Adrenal gland (tissue), 12 donors: ENCODE data around the gene CTCF. TPM values are rescaled to one million over a fixed set of nuclear protein-coding genes. Genes with fewer than 3 reads are reported as not detected.

Source experiments
- DNase-seq, 7 donors: peaks; one replicate each; pipeline ENCODE4 v3.0.0-alpha.2; 2019 to 2020
- H3K27ac ChIP-seq, 5 donors: fragments of 200-600 bp; sonication (generic) in 4 of 5; 1 replicate in 3 of 5; 2 replicates in 2 of 5; pipeline versions ENCODE4 v1.5.1 to v1.8.0; 2016 to 2020; ENCODE audit warnings: mild to moderate bottlenecking in 1 of 5
- H3K27me3 ChIP-seq: fragments of 200-600 bp; 2 replicates; pipeline ENCODE4 v1.8.0; 2021
- H3K36me3 ChIP-seq, 2 donors: fragments of 200-600 bp; replicated peaks in 1 of 2; 1 replicate in 1 of 2; 2 replicates in 1 of 2; pipeline versions ENCODE4 v1.5.1 to v1.8.0; 2018 to 2022
- H3K4me1 ChIP-seq, 2 donors: fragments of 200-600 bp; replicated peaks in 1 of 2; 1 replicate in 1 of 2; 2 replicates in 1 of 2; pipeline versions ENCODE4 v1.5.1 to v1.8.0; 2018 to 2021
- H3K4me3 ChIP-seq, 4 donors: fragments of 200-600 bp; sonication (generic) in 3 of 4; one replicate each; pipeline ENCODE4 v1.5.1; 2016 to 2018
- H3K9me3 ChIP-seq, 3 donors: fragments of 200-600 bp; sonication (generic) in 1 of 3; replicated peaks in 1 of 3; 1 replicate in 2 of 3; 2 replicates in 1 of 3; pipeline versions ENCODE4 v1.5.1 to v1.8.0; 2016 to 2021
- CTCF ChIP-seq, 6 experiments: fragments of 450-650 bp in 4 of 6; fragments of 200-600 bp in 2 of 6; sonication (generic) in 1 of 6; IDR thresholded peaks; 1 replicate in 5 of 6; 2 replicates in 1 of 6; pipeline versions ENCODE4 v1.5.1 to v1.8.0; 2016 to 2021; ENCODE audit warnings: antibody characterized with exemption in 6 of 6, mild to moderate bottlenecking in 2 of 6, moderate library complexity in 1 of 6
- POLR2A ChIP-seq, 2 donors: fragments of 450-650 bp; IDR thresholded peaks; one replicate each; pipeline ENCODE4 v1.6.1; 2017; ENCODE audit warnings: antibody characterized with exemption in 2 of 2, mild to moderate bottlenecking in 2 of 2, moderate library complexity in 1 of 2
- WGBS, 4 donors: extraction: QIAGEN DNeasy Blood & Tissue Kit in 2 of 4; methylation state at CpG; one replicate each; pipeline versions ENCODE4 v1.1.5 to v1.1.7; 2013 to 2017; 5-methylcytosine and 5-hydroxymethylcytosine counted together
- intact Hi-C, 2 donors: fragments of 100-400 bp; cut with DNase I; formaldehyde crosslinking; loops; one replicate each; pipeline versions ENCODE4 v1.14.1 to v1.15.0; 2022 to 2023
- polyA plus RNA-seq, 3 donors: library from polyadenylated mRNA; stranded (reverse); fragments of 200-250 nt in 2 of 3; fragments of 350-450 nt in 1 of 3; fragmentation: Illumina TruSeq in 1 of 3; extraction: RNeasy Lipid Tissue Mini Kit (QIAGEN cat#74804) in 1 of 3; gene quantifications; one replicate each; pipeline ENCODE4 v1.2.3, GENCODE V29; 2013 to 2014
- total RNA-seq, 9 donors: library from RNA; depleted of rRNA in 4 of 9; stranded (reverse); fragments of >200 nt in 4 of 9; fragments of 120-200 nt in 1 of 9; fragmentation: NEBNext Ultra II Directional in 1 of 9; extraction: Animal tissue kit (Norgen Biotek cat#: 25700) in 1 of 9; gene quantifications; one replicate each; pipeline versions ENCODE4 v1.1.0 to v1.2.4, GENCODE V29; 2013 to 2023
- donor health status: healthy with polysubstance abuse.
- donor health status: Bipolar disorder and iron deficiency.
- donor health status: DM: yes; HTN: yes; CAD: no.
- donor health status: DM: no; HTN: no; CAD: no.
- donor health status: DM: no; HTN: no; CAD: no.
- donor health status: DM: yes; HTN: yes; CAD: no.

The CTCF gene
- total and polyA plus RNA-seq, 12 donors = 18.4 to 53.5 (median 29.9) TPM

DNA sequence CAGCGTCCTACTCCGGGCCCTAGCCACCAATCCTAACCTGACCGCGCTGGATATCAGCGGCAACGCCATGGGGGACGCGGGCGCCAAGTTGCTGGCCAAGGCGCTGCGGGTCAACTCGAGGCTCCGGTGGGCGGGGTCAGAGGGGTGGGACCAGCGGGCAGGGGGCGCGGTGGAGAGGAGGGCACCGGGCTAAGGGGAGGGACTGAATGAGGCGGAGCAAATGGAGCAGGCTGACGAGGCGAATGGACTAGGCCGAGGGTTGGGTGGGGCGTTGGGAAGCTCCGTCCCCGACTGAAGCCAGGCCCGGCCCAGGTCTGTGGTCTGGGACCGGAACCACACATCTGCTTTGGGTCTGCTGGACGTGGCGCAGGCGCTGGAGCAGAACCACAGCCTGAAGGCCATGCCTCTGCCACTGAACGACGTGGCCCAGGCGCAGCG is 87.2 kb downstream of the CTCF start:
- 13 to 45% (median 25%) methylated on average over 14 to 34 of the region's 34 CpGs for WGBS, 4 donors

DNA sequence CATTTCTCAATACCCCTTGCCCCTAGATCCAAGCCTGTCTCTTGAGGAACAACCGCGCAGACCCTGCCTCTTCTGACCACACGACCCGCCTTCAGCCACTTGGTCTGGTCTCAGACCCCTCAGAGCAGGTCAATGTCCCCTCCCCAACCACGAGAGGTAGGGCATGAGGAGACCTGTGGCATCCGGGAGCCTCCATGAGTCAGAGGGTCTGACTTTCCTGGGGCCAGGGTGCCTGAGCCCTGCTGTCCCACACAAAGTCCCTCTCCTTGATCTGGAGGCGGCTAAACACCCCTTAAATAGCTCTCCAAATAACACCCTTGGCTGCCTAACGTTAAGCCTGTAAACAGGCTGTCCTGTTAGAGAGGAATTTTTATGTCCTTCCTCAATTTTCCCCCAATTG is 87.7 kb downstream of the CTCF start:
- TF ChIP-seq POLR2A (IDR thresholded peaks at IDR 0.05) = no peak
- no peak for TF ChIP-seq CTCF (IDR thresholded peaks at IDR 0.05)
- H3K4me1 ChIP-seq = peaks cover 6 to 8% of the 10 kb centered on the region in 2 donors
- whole genome bisulfite sequencing, 4 donors = 63 to 74% (median 69%) methylated on average over 7 to 8 of the region's 8 CpGs
- H3K9me3 ChIP-seq = no peaks in the 10 kb centered on the region
- intact Hi-C loops = no loop called here
- DNase-seq = no peak
- H3K27me3 ChIP-seq = peaks cover 36% of the 10 kb centered on the region
- no peak overlapping the region for H3K27ac ChIP-seq
- H3K36me3 ChIP-seq = no peaks in the 10 kb centered on the region
- H3K4me3 ChIP-seq = no peak overlapping the region

More for the DNA sequence above, 87.2 kb downstream of the CTCF start:
- TF ChIP-seq CTCF (IDR thresholded peaks at IDR 0.05) (no peak), POLR2A (IDR thresholded peaks at IDR 0.05) (no peak)
- intact Hi-C loops = loop anchor here in 1 of 2 donors (5.0 kb wide), 1 partner anchor 102 kb away; no protein-coding TSS in a partner anchor
- peak in 2 of 7 donors; percentile 40 to 52 for DNase-seq
- Histone ChIP-seq H3K4me1 (peaks cover 6 to 13% of the 10 kb centered on the region in 2 donors), H3K36me3 (no peaks in the 10 kb centered on the region), H3K27me3 (peaks cover 37% of the 10 kb centered on the region), H3K4me3 (no peak overlapping the region), H3K9me3 (no peaks in the 10 kb centered on the region), H3K27ac (no peak overlapping the region)

- H3K9me3 ChIP-seq = no peaks in the 10 kb centered on the region
- H3K27ac ChIP-seq = no peak overlapping the region
- intact Hi-C loops = no loop called here
- TF ChIP-seq CTCF (IDR thresholded peaks at IDR 0.05) = no peak
- TF ChIP-seq POLR2A (IDR thresholded peaks at IDR 0.05) = no peak
- peaks cover 26% of the 10 kb centered on the region for H3K27me3 ChIP-seq
- DNase-seq = no peak
- H3K36me3 ChIP-seq = no peaks in the 10 kb centered on the region
- no peak overlapping the region for H3K4me3 ChIP-seq
- peaks cover 6% of the 10 kb centered on the region in 2 donors for H3K4me1 ChIP-seq
- WGBS, 4 donors = 83 to 95% (median 91%) methylated on average over 4 to 7 of the region's 7 CpGs
Measured at GRCh38 chr16:67651039-67651438, 88.7 kb downstream of the CTCF start.

- Histone ChIP-seq H3K4me1 (peaks cover 6% of the 10 kb centered on the region in 2 donors), H3K4me3 (no peak overlapping the region), H3K9me3 (no peaks in the 10 kb centered on the region), H3K27me3 (peaks cover 23% of the 10 kb centered on the region), H3K36me3 (no peaks in the 10 kb centered on the region), H3K27ac (no peak overlapping the region)
- no peak for DNase-seq
- 88 to 90% (median 90%) methylated on average over 2 to 4 of the region's 4 CpGs for WGBS, 4 donors
- intact Hi-C loops = no loop called here
- TF ChIP-seq CTCF (IDR thresholded peaks at IDR 0.05) = no peak
- TF ChIP-seq POLR2A (IDR thresholded peaks at IDR 0.05) = no peak
Measured at GRCh38 chr16:67651847-67652246, 89.5 kb downstream of the CTCF start.
